NCI-H2227 (cell line): Measurements from ENCODE around the gene DUS1L.

Experiments used
- DNase-seq: peaks from one replicate; lab custom pipeline; 2025; ENCODE audit not compliant: unreplicated experiment; lab: John Stamatoyannopoulos, UW

DUS1L gene

GRCh38 chr17:82016061-82016874, 49.3 kb downstream of the DUS1L start:
- DNase-seq: no peak

DNA sequence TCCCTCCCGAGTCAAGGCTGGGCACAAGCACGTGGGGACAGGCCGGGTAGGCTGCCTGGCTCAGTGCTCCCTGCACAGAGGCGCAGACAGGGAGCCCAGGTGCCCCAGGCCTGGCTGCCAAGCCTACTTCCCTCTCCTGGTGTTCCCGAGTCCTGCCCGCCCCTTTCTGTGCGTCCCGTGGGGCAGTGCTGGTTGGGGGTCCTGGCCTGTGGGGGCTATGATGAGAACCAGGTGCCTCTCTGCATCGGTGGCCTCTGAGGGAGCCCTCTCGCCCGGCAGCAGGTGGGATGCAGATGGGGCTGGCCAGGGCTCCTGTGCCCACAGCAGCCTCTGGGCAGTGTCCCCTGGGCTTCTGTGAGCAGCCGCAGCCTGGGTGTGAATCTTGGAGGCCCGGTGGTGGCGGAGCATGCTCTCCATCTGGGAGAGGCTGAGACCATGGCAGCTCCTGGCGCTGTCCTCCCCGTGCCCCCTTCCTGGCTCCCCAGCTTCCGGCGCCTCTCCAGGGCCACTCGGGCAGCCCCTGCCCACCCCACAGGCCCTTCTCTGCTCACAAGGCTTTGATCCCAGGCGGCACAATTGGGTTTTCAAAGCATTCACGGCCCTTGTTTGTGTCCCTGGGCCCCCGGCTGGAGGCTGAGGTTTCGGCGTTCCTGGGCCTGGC, 50.2 kb downstream of the DUS1L start:
- DNase-seq: no peak

DNA sequence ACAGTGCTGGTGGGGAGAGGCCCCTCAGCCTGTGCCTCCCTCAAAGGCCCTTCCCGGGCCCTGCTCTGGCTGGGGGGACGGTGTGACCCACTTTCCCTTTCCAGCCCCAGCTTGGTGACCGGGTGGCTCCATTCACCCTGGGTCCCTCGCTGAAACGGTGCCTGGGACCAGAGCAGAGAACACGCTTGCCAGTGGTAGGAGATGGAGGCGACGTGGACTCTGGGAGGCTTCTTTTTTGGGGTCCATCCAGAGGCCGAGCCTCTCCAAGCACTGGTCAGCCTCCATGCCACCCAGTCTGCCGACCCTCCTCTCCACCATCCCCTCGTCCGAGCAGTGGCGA, 50.7 kb downstream of the DUS1L start:
- no peak for DNase-seq

DNA sequence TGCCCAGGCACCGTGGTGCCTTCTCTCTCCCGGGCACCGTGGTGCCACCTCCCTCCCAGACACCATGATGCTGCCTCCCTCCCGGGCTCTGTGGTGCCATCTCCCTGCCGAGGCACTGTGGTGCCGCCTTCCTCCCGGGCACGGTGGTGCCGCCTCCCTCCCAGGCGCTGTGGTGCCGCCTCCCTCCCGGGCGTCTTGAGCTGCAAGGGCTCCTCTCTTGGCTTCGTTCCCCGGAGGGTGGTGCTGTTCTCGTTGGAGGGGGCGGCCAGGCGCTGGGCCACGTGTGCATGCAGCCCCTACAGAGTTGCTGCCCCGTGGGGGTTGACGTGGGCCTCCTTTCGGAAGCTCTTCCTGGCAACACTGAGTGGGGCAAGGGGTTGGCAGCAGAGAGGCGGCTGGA, 51.2 kb downstream of the DUS1L start:
- peak; percentile 43 for DNase-seq

DNA sequence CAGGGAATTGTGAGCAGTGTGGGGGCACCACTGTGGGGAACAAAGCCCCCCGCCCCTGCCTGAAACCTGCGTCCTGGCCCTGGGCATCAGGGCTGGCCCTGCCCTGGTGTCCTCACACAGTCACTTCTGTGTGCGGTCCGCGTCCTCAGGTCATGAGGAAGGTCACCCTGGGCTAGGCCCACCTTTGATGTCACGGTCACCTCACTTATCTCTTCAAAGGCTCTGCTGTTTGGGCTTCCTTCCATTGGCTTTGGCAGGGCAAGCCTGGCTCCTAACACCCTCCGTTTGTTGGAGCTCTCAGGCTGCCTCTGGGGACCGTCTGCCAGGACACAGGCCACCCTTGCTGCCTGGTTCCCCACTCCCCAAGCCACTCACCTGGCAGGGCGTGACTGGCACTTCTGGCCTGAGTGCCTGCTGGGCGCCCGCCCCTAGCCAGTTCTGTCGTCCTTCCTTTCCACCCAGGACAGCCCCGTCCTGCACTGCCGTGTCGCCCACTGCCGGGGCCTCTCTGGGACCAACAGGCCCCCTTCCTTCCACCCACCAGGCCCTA, 51.8 kb downstream of the DUS1L start:
- DNase-seq: no peak

DNA sequence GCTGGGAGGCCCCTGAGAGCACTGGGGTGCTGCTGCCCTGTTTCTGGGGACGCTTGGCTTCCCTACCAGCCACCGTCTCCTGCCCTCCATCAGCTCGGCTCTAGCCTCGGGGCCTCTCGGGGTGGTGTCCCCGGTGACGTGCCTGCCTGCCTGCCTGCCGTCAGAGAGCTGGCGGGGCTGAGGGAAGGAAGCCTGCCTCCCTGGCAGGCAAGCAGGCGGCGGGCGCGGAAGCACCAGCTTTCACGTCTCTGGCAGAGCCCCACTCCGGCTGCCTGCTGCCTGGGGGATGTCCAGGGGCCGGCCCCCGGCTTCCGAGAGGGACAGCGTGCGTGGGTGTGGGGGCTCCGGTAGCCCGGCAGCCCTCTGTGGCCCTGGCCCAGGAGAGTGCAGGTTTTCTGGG, 52.3 kb downstream of the DUS1L start:
- DNase-seq: peak; percentile 62

- peak; percentile 71 for DNase-seq
Measured at GRCh38 chr17:82012640-82013295, 52.8 kb downstream of the DUS1L start.

DNA sequence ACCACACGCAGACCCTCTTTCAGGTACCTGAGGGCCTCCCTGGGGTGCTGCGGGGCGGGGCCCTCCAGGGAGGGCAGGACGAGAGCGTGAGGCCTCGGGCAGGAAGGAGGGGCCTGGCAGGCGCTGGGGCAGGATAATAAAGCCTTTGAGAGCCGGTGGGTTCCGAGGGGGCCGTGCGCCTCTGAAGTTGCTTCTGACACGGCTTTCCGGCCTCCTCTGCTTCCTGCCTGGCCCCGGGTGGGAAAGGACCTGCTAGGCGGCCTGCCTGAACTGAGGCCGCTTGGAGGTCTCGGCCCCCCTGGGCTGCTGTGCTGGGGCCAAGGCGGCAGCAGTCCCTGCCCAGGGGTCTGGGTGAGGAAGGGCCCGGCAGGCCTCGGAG, 53.4 kb downstream of the DUS1L start:
- DNase-seq: no peak

GRCh38 chr17:82011617-82012187, 53.9 kb downstream of the DUS1L start:
- DNase-seq: no peak

- DNase-seq: no peak
Measured at GRCh38 chr17:82010575-82011525, 54.8 kb downstream of the DUS1L start.

DNA sequence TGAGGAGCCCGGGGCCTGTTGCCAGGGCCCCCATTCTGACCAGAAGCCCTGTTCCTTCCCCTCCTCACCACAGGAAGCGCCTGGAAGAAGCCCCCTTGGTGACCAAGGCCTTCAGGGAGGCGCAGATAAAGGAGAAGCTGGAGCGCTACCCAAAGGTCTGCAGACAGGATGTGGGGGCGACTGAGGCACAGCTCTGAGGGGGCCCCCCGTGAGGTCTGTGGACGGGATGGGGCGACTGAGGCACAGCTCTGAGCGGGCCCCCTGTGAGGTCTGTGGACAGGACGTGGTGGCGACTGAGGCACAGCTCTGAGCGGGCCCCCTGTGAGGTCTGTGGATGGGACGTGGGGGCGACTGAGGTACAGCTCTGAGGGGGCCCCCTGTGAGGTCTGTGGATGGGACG, 56.2 kb downstream of the DUS1L start:
- DNase-seq: no peak

GRCh38 chr17:82008941-82009405, 56.6 kb downstream of the DUS1L start:
- no peak for DNase-seq

GRCh38 chr17:82008258-82008940, 57.2 kb downstream of the DUS1L start:
- DNase-seq: no peak
